GM18951 (cell line): ENCODE results near the gene CD58.

Experiments
- POLR2A ChIP-seq: IDR thresholded peaks from 4 replicates; pipeline ENCODE4 v1.6.1; 2011; ENCODE audit warnings: mild to moderate bottlenecking; ENCODE audit not compliant: insufficient read length, insufficient read depth; ENCODE audit errors: extremely low read depth
- in situ Hi-C: fragments of 300-500 bp; cut with MboI; formaldehyde crosslinking; loops from one replicate; pipeline ENCODE4 v1.12.0; 2022; ENCODE audit warnings: low sequenced_read_pairs, mixed read lengths, inconsistent platforms; ENCODE audit not compliant: unreplicated experiment

CD58 gene

GRCh38 chr1:116497656-116498055 lies 73.2 kb downstream of the CD58 start:
- TF ChIP-seq POLR2A, result no peak
- in situ Hi-C loops, result no loop called here

- no peak for TF ChIP-seq POLR2A
- in situ Hi-C loops, result no loop called here
These were observed 73.9 kb downstream of the CD58 start for GRCh38 chr1:116496898-116497297.

GRCh38 chr1:116496380-116496779 lies 74.4 kb downstream of the CD58 start:
- in situ Hi-C loops, result no loop called here
- no peak for TF ChIP-seq POLR2A

- TF ChIP-seq POLR2A, result no peak
- in situ Hi-C loops, result no loop called here
These were observed 75.3 kb downstream of the CD58 start for GRCh38 chr1:116495535-116495934.

- TF ChIP-seq POLR2A, result no peak
- in situ Hi-C loops, result no loop called here
These were observed 76.1 kb downstream of the CD58 start for GRCh38 chr1:116494745-116495144.

- in situ Hi-C loops, result no loop called here
These were observed 76.5 kb downstream of the CD58 start for GRCh38 chr1:116494353-116494692.

GRCh38 chr1:116493484-116494352 lies 77.1 kb downstream of the CD58 start:
- in situ Hi-C loops, result no loop called here
- TF ChIP-seq POLR2A, result no peak

More at GRCh38 chr1:116494353-116494692, 76.5 kb downstream of the CD58 start:
- TF ChIP-seq POLR2A, result no peak

GRCh38 chr1:116493036-116493435 lies 77.8 kb downstream of the CD58 start:
- in situ Hi-C loops, result no loop called here
- no peak for TF ChIP-seq POLR2A

- TF ChIP-seq POLR2A, result no peak
- in situ Hi-C loops, result no loop called here
These were observed 78.4 kb downstream of the CD58 start for GRCh38 chr1:116492358-116492811.

- in situ Hi-C loops, result no loop called here
These were observed 79.0 kb downstream of the CD58 start for GRCh38 chr1:116491700-116492357.

GRCh38 chr1:116490588-116490987 lies 80.2 kb downstream of the CD58 start:
- in situ Hi-C loops, result no loop called here
- no peak for TF ChIP-seq POLR2A

More at GRCh38 chr1:116491700-116492357, 79.0 kb downstream of the CD58 start:
- no peak for TF ChIP-seq POLR2A

- in situ Hi-C loops, result loop anchor here (10.0 kb wide), 1 partner anchor 324 kb away; no protein-coding TSS in a partner anchor
- TF ChIP-seq POLR2A, result no peak
These were observed 81.6 kb downstream of the CD58 start for GRCh38 chr1:116489231-116489697.

- TF ChIP-seq POLR2A, result no peak
- in situ Hi-C loops, result loop anchor here (10.0 kb wide), 1 partner anchor 323 kb away; no protein-coding TSS in a partner anchor
These were observed 82.8 kb downstream of the CD58 start for GRCh38 chr1:116488071-116488470.
